A549 (cell line): ENCODE measurements around the gene MED13L.

Experiments
- BCL3 ChIP-seq: fragments of >200 bp; sonication (Bioruptor Twin); formaldehyde crosslinking; IDR thresholded peaks from 3 replicates; pipeline ENCODE4 v1.6.1; 2016
- CTCF ChIP-seq: fragments of >200 bp; sonication (Bioruptor Twin); formaldehyde crosslinking; IDR thresholded peaks from 3 replicates; pipeline ENCODE4 v1.5.1; 2016
- E2F6 ChIP-seq: IDR thresholded peaks from 2 replicates; pipeline ENCODE4 v1.6.1; 2012; ENCODE audit warnings: low read depth, borderline replicate concordance
- MAFK ChIP-seq: fragments of 450-650 bp; IDR thresholded peaks from 2 replicates; pipeline ENCODE4 v1.6.1; 2014; ENCODE audit not compliant: partially characterized antibody
- POLR2A ChIP-seq: IDR thresholded peaks from 2 replicates; pipeline ENCODE4 v1.6.1; 2012; ENCODE audit warnings: mild to moderate bottlenecking, low read length
- RAD21 ChIP-seq, 2 experiments: fragments of >200 bp in 1 of 2; sonication (Bioruptor Twin) in 1 of 2; formaldehyde crosslinking in 1 of 2; IDR thresholded peaks in 1 of 2; conservative IDR thresholded peaks in 1 of 2; 2 replicates in 1 of 2; 3 replicates in 1 of 2; pipeline ENCODE4 v1.6.1; 2012 to 2018; ENCODE audit warnings: inconsistent platforms in 1 of 2
- RCOR1 ChIP-seq: fragments of 150-350 bp; IDR thresholded peaks from 2 replicates; pipeline ENCODE4 v1.6.1; 2014; ENCODE audit warnings: antibody characterized with exemption, low read length, low read depth
- REST ChIP-seq: fragments of 200-600 bp; sonication (generic); IDR thresholded peaks from 2 replicates; pipeline ENCODE4 v1.6.1; 2016; ENCODE audit warnings: antibody characterized with exemption, mild to moderate bottlenecking, moderate library complexity
- USF2 ChIP-seq: fragments of 450-650 bp; IDR thresholded peaks from 2 replicates; pipeline ENCODE4 v1.6.1; 2014; ENCODE audit warnings: antibody characterized with exemption

GRCh38 chr12:116244474-116245090, 32.9 kb downstream of the MED13L start:
- TF ChIP-seq REST (no peak), RAD21 (conservative IDR thresholded peaks at IDR 0.05 in 1 of 2, IDR thresholded peaks at IDR 0.05 in 1 of 2) (no peak), RCOR1 (no peak), BCL3 (no peak), CTCF (no peak), USF2 (no peak), POLR2A (no peak), MAFK (no peak), E2F6 (no peak)
